Thoracic aorta (tissue), 2 donors: ENCODE results near the gene GJB3. TPM values are rescaled to one million over a fixed set of nuclear protein-coding genes. Genes with fewer than 3 reads are reported as not detected.
"Not testable (repeated sequence)": the region's sequence is repeated elsewhere in the genome, so short reads cannot be mapped to it uniquely, and the experiment has no call there.

ENCODE experiments used
- ATAC-seq: fragments of 150-250 bp; one replicate; pipeline ENCODE4 v1.8.0; 2017; ENCODE audit warnings: low read depth; ENCODE audit not compliant: insufficient number of reproducible peaks, low FRiP score
- DNase-seq: peaks from one replicate; pipeline ENCODE4 v3.0.0-alpha.2; 2020; ENCODE audit warnings: low spot score
- H3K27ac ChIP-seq, 2 donors: fragments of 200-600 bp; sonication (generic); 1 replicate in 1 of 2; 2 replicates in 1 of 2; pipeline ENCODE4 v1.5.1; 2016; ENCODE audit warnings: mild to moderate bottlenecking in 2 of 2, moderate library complexity in 2 of 2
- H3K27me3 ChIP-seq: fragments of 200-600 bp; sonication (generic); replicated peaks from 2 replicates; pipeline ENCODE4 v1.6.0; 2016; ENCODE audit warnings: mild to moderate bottlenecking; ENCODE audit not compliant: insufficient read depth
- H3K36me3 ChIP-seq: fragments of 200-600 bp; sonication (generic); one replicate; pipeline ENCODE4 v1.5.1; 2016
- H3K4me1 ChIP-seq, 2 donors: fragments of 200-600 bp; sonication (generic); 1 replicate in 1 of 2; 2 replicates in 1 of 2; pipeline versions ENCODE4 v1.5.1 to v1.6.0; 2016; ENCODE audit warnings: low read depth in 2 of 2, mild to moderate bottlenecking in 1 of 2; ENCODE audit not compliant: control insufficient read depth in 1 of 2
- H3K4me3 ChIP-seq: fragments of 200-600 bp; sonication (generic); 2 replicates; pipeline ENCODE4 v1.5.1; 2016; ENCODE audit warnings: mild to moderate bottlenecking
- H3K9me3 ChIP-seq: fragments of 200-600 bp; sonication (generic); 2 replicates; pipeline ENCODE4 v1.5.1; 2016
- total RNA-seq, 2 donors: library from RNA; depleted of rRNA; stranded (reverse); fragments of >200 nt; gene quantifications; one replicate each; pipeline versions ENCODE4 v1.1.0 to v1.2.3, GENCODE V29; 2016
- TF ChIP-seq, protein P1 (sequence below): fragments of 200-600 bp; sonication (generic); IDR thresholded peaks from one replicate; pipeline ENCODE4 v1.5.1; 2019; ENCODE audit warnings: antibody characterized with exemption

The GJB3 gene
- total RNA-seq, 2 donors from 2014 or later: 0.28 to 0.54 TPM

GRCh38 chr1:34770891-34771504 lies 10.0 kb upstream of the GJB3 start:
- TF ChIP-seq, protein P1, sequence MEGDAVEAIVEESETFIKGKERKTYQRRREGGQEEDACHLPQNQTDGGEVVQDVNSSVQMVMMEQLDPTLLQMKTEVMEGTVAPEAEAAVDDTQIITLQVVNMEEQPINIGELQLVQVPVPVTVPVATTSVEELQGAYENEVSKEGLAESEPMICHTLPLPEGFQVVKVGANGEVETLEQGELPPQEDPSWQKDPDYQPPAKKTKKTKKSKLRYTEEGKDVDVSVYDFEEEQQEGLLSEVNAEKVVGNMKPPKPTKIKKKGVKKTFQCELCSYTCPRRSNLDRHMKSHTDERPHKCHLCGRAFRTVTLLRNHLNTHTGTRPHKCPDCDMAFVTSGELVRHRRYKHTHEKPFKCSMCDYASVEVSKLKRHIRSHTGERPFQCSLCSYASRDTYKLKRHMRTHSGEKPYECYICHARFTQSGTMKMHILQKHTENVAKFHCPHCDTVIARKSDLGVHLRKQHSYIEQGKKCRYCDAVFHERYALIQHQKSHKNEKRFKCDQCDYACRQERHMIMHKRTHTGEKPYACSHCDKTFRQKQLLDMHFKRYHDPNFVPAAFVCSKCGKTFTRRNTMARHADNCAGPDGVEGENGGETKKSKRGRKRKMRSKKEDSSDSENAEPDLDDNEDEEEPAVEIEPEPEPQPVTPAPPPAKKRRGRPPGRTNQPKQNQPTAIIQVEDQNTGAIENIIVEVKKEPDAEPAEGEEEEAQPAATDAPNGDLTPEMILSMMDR: no peak
- Histone ChIP-seq H3K36me3 (no peaks in the 10 kb centered on the region), H3K4me1 (no peaks in the 10 kb centered on the region), H3K4me3 (no peak overlapping the region), H3K27ac (no peak overlapping the region), H3K9me3 (no peaks in the 10 kb centered on the region), H3K27me3 (no peaks in the 10 kb centered on the region)
- DNase-seq (no peak), ATAC-seq (no peak)

- Histone ChIP-seq H3K27ac (no peak overlapping the region), H3K4me1 (no peaks in the 10 kb centered on the region), H3K27me3 (no peaks in the 10 kb centered on the region), H3K9me3 (no peaks in the 10 kb centered on the region), H3K4me3 (no peak overlapping the region), H3K36me3 (no peaks in the 10 kb centered on the region)
- ATAC-seq (no peak), DNase-seq (no peak)
- TF ChIP-seq, protein P1: no peak
Observed at GRCh38 chr1:34771573-34772371, 9.2 kb upstream of the GJB3 start.

DNA sequence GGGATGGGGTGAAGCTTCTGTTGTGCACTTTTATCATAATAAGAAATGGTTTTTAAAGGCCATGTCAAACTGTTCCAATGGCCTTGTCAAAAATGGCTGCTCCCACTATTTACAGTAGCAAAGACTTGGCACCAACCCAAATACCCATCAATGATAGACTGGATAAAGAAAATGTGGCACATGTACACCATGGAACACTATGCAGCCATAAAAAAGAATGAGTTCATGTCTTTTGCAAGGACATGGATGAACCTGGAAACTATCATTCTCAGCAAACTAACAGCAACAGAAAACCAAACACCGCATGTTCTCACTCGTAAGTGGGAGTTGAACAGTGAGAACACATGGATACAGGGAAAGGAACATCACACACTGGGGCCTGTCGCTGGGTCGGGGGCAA lies 7.9 kb upstream of the GJB3 start:
- ATAC-seq, H3K4me1 ChIP-seq, H3K36me3 ChIP-seq, DNase-seq, H3K27me3 ChIP-seq, H3K4me3 ChIP-seq, H3K9me3 ChIP-seq, H3K27ac ChIP-seq: not testable (repeated sequence)

DNA sequence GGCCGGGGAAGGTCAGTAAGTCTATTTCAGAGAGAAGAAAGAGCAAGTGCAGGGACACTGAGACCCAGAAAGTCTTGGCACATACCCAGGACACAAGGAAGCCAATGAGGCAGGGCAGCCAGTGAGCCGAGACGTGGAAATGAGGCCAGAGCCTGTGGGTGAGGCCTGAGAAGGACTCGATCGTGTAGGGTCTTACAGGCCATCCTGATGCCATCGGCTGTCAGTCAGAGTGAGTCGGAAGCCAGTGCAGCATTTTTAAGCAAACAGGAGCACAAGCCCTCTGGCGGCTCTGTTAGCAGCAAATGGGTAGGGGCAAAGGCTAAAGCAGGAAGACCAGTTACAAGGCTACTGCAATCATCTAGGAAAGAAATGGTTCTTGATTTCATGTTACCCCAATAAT lies 6.1 kb upstream of the GJB3 start:
- ATAC-seq (no peak), DNase-seq (no peak)
- Histone ChIP-seq H3K4me1 (no peaks in the 10 kb centered on the region), H3K27me3 (no peaks in the 10 kb centered on the region), H3K27ac (no peak overlapping the region), H3K9me3 (no peaks in the 10 kb centered on the region), H3K4me3 (no peak overlapping the region), H3K36me3 (no peaks in the 10 kb centered on the region)
- TF ChIP-seq, protein P1: no peak

- H3K36me3 ChIP-seq: no peaks in the 10 kb centered on the region
- no peaks in the 10 kb centered on the region for H3K9me3 ChIP-seq
- ATAC-seq (no peak), DNase-seq (no peak)
- H3K27ac ChIP-seq: no peak overlapping the region
- peaks cover 4 to 14% of the 10 kb centered on the region in 2 donors for H3K4me1 ChIP-seq
- TF ChIP-seq, protein P1: no peak
- H3K4me3 ChIP-seq: no peak overlapping the region
- no peaks in the 10 kb centered on the region for H3K27me3 ChIP-seq
Observed at GRCh38 chr1:34776911-34777310, 4.1 kb upstream of the GJB3 start.
